MM.1S (cell line): ENCODE data around the gene SH2D1B.

Experiments
- DNase-seq: peaks from one replicate; pipeline ENCODE4 v3.0.0-alpha.2; 2015
- H2AFZ ChIP-seq: fragments of 300-600 bp; sonication (generic); 2 replicates; pipeline ENCODE4 v1.6.0; 2016; ENCODE audit warnings: antibody characterized with exemption, low read length
- H3F3A ChIP-seq: fragments of 300-600 bp; sonication (generic); 2 replicates; pipeline ENCODE4 v1.6.1; 2016; ENCODE audit warnings: mild to moderate bottlenecking, antibody characterized with exemption, low read length, moderate library complexity, mixed read lengths; ENCODE audit not compliant: insufficient read depth
- H3K27ac ChIP-seq: fragments of 300-600 bp; sonication (generic); 2 replicates; pipeline ENCODE4 v1.5.1; 2016; ENCODE audit warnings: mild to moderate bottlenecking, low read length
- H3K27me3 ChIP-seq: fragments of 300-600 bp; sonication (generic); replicated peaks from 2 replicates; pipeline ENCODE4 v1.6.0; 2016; ENCODE audit warnings: low read length; ENCODE audit not compliant: insufficient read depth
- H3K36me3 ChIP-seq: fragments of 300-600 bp; sonication (generic); replicated peaks from 2 replicates; pipeline ENCODE4 v1.6.1; 2016; ENCODE audit warnings: mild to moderate bottlenecking, low read length, mixed read lengths; ENCODE audit not compliant: insufficient read depth
- H3K4me1 ChIP-seq: fragments of 300-600 bp; sonication (generic); 2 replicates; pipeline ENCODE4 v1.6.1; 2016; ENCODE audit warnings: low read length, mixed read lengths
- H3K4me2 ChIP-seq: fragments of 300-600 bp; sonication (generic); 2 replicates; pipeline ENCODE4 v1.6.0; 2016; ENCODE audit warnings: low read depth, low read length
- H3K4me3 ChIP-seq: fragments of 300-600 bp; sonication (generic); 2 replicates; pipeline ENCODE4 v1.5.1; 2016; ENCODE audit warnings: low read length, mixed read lengths
- H3K79me2 ChIP-seq: fragments of 300-600 bp; sonication (generic); 2 replicates; pipeline ENCODE4 v1.6.1; 2016; ENCODE audit warnings: mixed run types, low read length, mixed read lengths
- H3K9ac ChIP-seq: fragments of 300-600 bp; sonication (generic); 2 replicates; pipeline ENCODE4 v1.6.1; 2016; ENCODE audit warnings: low read length, mixed read lengths
- H3K9me2 ChIP-seq: fragments of 300-600 bp; sonication (generic); replicated peaks from 2 replicates; pipeline ENCODE4 v1.6.1; 2016; ENCODE audit warnings: mild to moderate bottlenecking, low read length, mixed read lengths; ENCODE audit not compliant: insufficient read depth
- H3K9me3 ChIP-seq: fragments of 300-600 bp; sonication (generic); replicated peaks from 2 replicates; pipeline ENCODE4 v1.6.1; 2016; ENCODE audit warnings: mild to moderate bottlenecking, low read length, mixed read lengths; ENCODE audit not compliant: insufficient read depth
- H4K20me1 ChIP-seq: fragments of 300-600 bp; sonication (generic); 2 replicates; pipeline ENCODE4 v1.6.1; 2016; ENCODE audit warnings: mild to moderate bottlenecking, low read length, moderate library complexity, mixed read lengths; ENCODE audit not compliant: insufficient read depth
- CTCF ChIP-seq: fragments of 300-600 bp; sonication (generic); IDR thresholded peaks from 2 replicates; pipeline ENCODE4 v1.5.1; 2016; ENCODE audit warnings: antibody characterized with exemption, low read length, mixed read lengths
- EZH2 ChIP-seq: fragments of 300-600 bp; sonication (generic); optimal IDR thresholded peaks from 2 replicates; pipeline ENCODE3; 2017; ENCODE audit warnings: low read depth, mild to moderate bottlenecking, antibody characterized with exemption, low read length, mixed read lengths
- EZH2phosphoT487 ChIP-seq: fragments of 300-600 bp; sonication (generic); IDR thresholded peaks from 2 replicates; pipeline ENCODE4 v1.6.1; 2018; ENCODE audit warnings: antibody characterized with exemption, low read length

The SH2D1B gene

GRCh38 chr1:162404550-162405160, 7.3 kb downstream of the SH2D1B start:
- Histone ChIP-seq H3K27me3 (no peaks in the 10 kb centered on the region), H3K36me3 (no peaks in the 10 kb centered on the region), H3F3A (peaks cover 11% of the 10 kb centered on the region), H3K4me2 (no peak overlapping the region), H3K9me2 (no peaks in the 10 kb centered on the region), H2AFZ (no peak overlapping the region), H3K4me3 (no peak overlapping the region), H3K9ac (no peak overlapping the region), H4K20me1 (no peaks in the 10 kb centered on the region), H3K27ac (no peak overlapping the region), H3K79me2 (no peaks in the 10 kb centered on the region), H3K9me3 (no peaks in the 10 kb centered on the region), H3K4me1 (peaks cover 26% of the 10 kb centered on the region)
- DNase-seq = no peak
- no peak for TF ChIP-seq EZH2
- TF ChIP-seq EZH2phosphoT487 = no peak
- no peak for TF ChIP-seq CTCF

- Histone ChIP-seq H3K4me2 (no peak overlapping the region), H3F3A (no peaks in the 10 kb centered on the region), H3K27me3 (no peaks in the 10 kb centered on the region), H3K9ac (no peak overlapping the region), H4K20me1 (no peaks in the 10 kb centered on the region), H3K79me2 (no peaks in the 10 kb centered on the region), H3K9me3 (no peaks in the 10 kb centered on the region), H3K4me1 (0 out of 2 replicates have a peak, but pooled peaks cover 2% of the 10 kb centered on the region), H3K36me3 (no peaks in the 10 kb centered on the region), H2AFZ (no peak overlapping the region), H3K27ac (no peak overlapping the region), H3K9me2 (no peaks in the 10 kb centered on the region), H3K4me3 (no peak overlapping the region)
- DNase-seq = no peak
- TF ChIP-seq CTCF (no peak), EZH2 (no peak), EZH2phosphoT487 (no peak)
Measured at GRCh38 chr1:162400790-162401355, 11.1 kb downstream of the SH2D1B start.

GRCh38 chr1:162398999-162399580, 12.8 kb downstream of the SH2D1B start:
- Histone ChIP-seq H3K27ac (no peak overlapping the region), H3K36me3 (no peaks in the 10 kb centered on the region), H3K4me2 (no peak overlapping the region), H4K20me1 (no peaks in the 10 kb centered on the region), H3K4me3 (no peak overlapping the region), H2AFZ (no peak overlapping the region), H3F3A (no peaks in the 10 kb centered on the region), H3K9me3 (no peaks in the 10 kb centered on the region), H3K9me2 (no peaks in the 10 kb centered on the region), H3K79me2 (no peaks in the 10 kb centered on the region), H3K9ac (no peak overlapping the region), H3K4me1 (no peaks in the 10 kb centered on the region), H3K27me3 (no peaks in the 10 kb centered on the region)
- no peak for TF ChIP-seq EZH2
- no peak for TF ChIP-seq CTCF
- TF ChIP-seq EZH2phosphoT487 = no peak
- no peak for DNase-seq
